Natural killer cell (primary cell): ENCODE results near the gene CUL1. TPM values are rescaled to one million over a fixed set of nuclear protein-coding genes. Genes with fewer than 3 reads are reported as not detected.

ENCODE experiments used
- ATAC-seq, 3 donors: fragments of 150-1000 bp in 2 of 3; fragments of 200-7000 bp in 1 of 3; cut with Tn5 transposase; 1 replicate in 1 of 3; 2 replicates in 2 of 3; pipeline ENCODE4 v1.10.0; 2021; ENCODE audit warnings: mild to moderate bottlenecking in 2 of 3, moderate library complexity in 2 of 3
- DNase-seq, 2 donors: peaks; one replicate each; pipeline versions ENCODE4 v3.0.0 to v3.0.0-alpha.2; 2013 to 2021; ENCODE audit warnings: mixed read lengths in 1 of 2
- H3K27ac ChIP-seq: one replicate; pipeline ENCODE4 v1.5.1; 2013; ENCODE audit warnings: mild to moderate bottlenecking, low read length
- H3K27me3 ChIP-seq: one replicate; pipeline ENCODE4 v1.6.1; 2013; ENCODE audit warnings: low read length; ENCODE audit not compliant: control insufficient read depth, insufficient read depth
- H3K36me3 ChIP-seq: one replicate; pipeline ENCODE4 v1.6.1; 2013; ENCODE audit warnings: low read length; ENCODE audit not compliant: control insufficient read depth, insufficient read depth
- H3K4me1 ChIP-seq: one replicate; pipeline ENCODE4 v1.6.1; 2013; ENCODE audit warnings: low read length; ENCODE audit not compliant: control insufficient read depth, insufficient read depth
- H3K4me3 ChIP-seq: one replicate; pipeline ENCODE4 v1.5.1; 2013; ENCODE audit warnings: low read length
- H3K9me3 ChIP-seq: one replicate; pipeline ENCODE4 v1.6.1; 2013; ENCODE audit warnings: low read length; ENCODE audit not compliant: control insufficient read depth, insufficient read depth
- H3K27ac Mint-ChIP-seq, 2 donors: one replicate each; pipeline ENCODE4 v1.8.0; 2022; ENCODE audit warnings: mild to moderate bottlenecking in 2 of 2, mixed read lengths in 2 of 2, moderate library complexity in 1 of 2
- H3K27me3 Mint-ChIP-seq, 2 donors: one replicate each; pipeline ENCODE4 v1.8.0; 2022; ENCODE audit warnings: low read depth in 2 of 2, mixed read lengths in 2 of 2
- H3K36me3 Mint-ChIP-seq: one replicate; pipeline ENCODE4 v1.8.0; 2022; ENCODE audit warnings: mixed read lengths
- H3K4me1 Mint-ChIP-seq, 2 donors: one replicate each; pipeline ENCODE4 v1.8.0; 2022; ENCODE audit warnings: mixed read lengths in 2 of 2
- H3K4me3 Mint-ChIP-seq: one replicate; pipeline ENCODE4 v1.8.0; 2022; ENCODE audit warnings: mild to moderate bottlenecking, moderate library complexity, mixed read lengths
- H3K9me3 Mint-ChIP-seq, 2 donors: one replicate each; pipeline ENCODE4 v1.8.0; 2022; ENCODE audit warnings: mixed read lengths in 2 of 2
- CTCF ChIP-seq: fragments of 200-600 bp; IDR thresholded peaks from one replicate; pipeline ENCODE4 v1.8.0; 2022; ENCODE audit warnings: antibody characterized with exemption
- WGBS: methylation state at CpG from one replicate; pipeline ENCODE4 v1.1.7; 2013; ENCODE audit warnings: missing lambda C conversion rate; ENCODE audit not compliant: insufficient coverage; 5-methylcytosine and 5-hydroxymethylcytosine counted together
- intact Hi-C: fragments of 100-400 bp; cut with micrococcal nuclease; formaldehyde crosslinking; loops from one replicate; pipeline ENCODE4 v1.14.2; 2022
- total RNA-seq, 4 donors: library from RNA; stranded (reverse); fragments of 120-200 nt in 1 of 4; gene quantifications; one replicate each; pipeline versions ENCODE4 v1.2.3 to v1.2.4, GENCODE V29; 2013 to 2022

CUL1 gene
- total RNA-seq, 3 donors from 2014 or later (not counting 1 experiment from before 2014, with no cell fraction given), result 37.4 to 45.1 (median 43.2) TPM

- no peak overlapping the region for H3K27ac Mint-ChIP-seq
- ATAC-seq, result no peak
- no peaks in the 10 kb centered on the region for H3K27me3 Mint-ChIP-seq
- Histone ChIP-seq H3K4me3 (no peak overlapping the region), H3K36me3 (peaks cover 5% of the 10 kb centered on the region), H3K27me3 (no peaks in the 10 kb centered on the region), H3K27ac (no peak overlapping the region), H3K9me3 (no peaks in the 10 kb centered on the region), H3K4me1 (no peaks in the 10 kb centered on the region)
- no peaks in the 10 kb centered on the region for H3K9me3 Mint-ChIP-seq
- no peak overlapping the region for H3K4me3 Mint-ChIP-seq
- intact Hi-C loops, result no loop called here
- peaks cover 7% of the 10 kb centered on the region for H3K36me3 Mint-ChIP-seq
- TF ChIP-seq CTCF, result no peak
- no peak for DNase-seq
- no CpG with 5 or more reads among the region's 1 CpG for WGBS
- peaks cover 2 to 3% of the 10 kb centered on the region in 2 donors for H3K4me1 Mint-ChIP-seq
Measured at GRCh38 chr7:148828965-148829364, 130.3 kb downstream of the CUL1 start.

GRCh38 chr7:148830897-148831692, 132.4 kb downstream of the CUL1 start:
- TF ChIP-seq CTCF, result no peak
- peaks cover 5% of the 10 kb centered on the region for H3K36me3 ChIP-seq
- H3K27ac ChIP-seq, result no peak overlapping the region
- H3K36me3 Mint-ChIP-seq, result peaks cover 3% of the 10 kb centered on the region
- no peaks in the 10 kb centered on the region for H3K27me3 Mint-ChIP-seq
- 100% methylated on average over 4 of the region's 5 CpGs for WGBS
- no peaks in the 10 kb centered on the region for H3K27me3 ChIP-seq
- intact Hi-C loops, result no loop called here
- peaks cover 9 to 11% of the 10 kb centered on the region in 2 donors for H3K4me1 Mint-ChIP-seq
- no peak overlapping the region for H3K4me3 ChIP-seq
- no peak overlapping the region for H3K27ac Mint-ChIP-seq
- H3K9me3 Mint-ChIP-seq, result no peaks in the 10 kb centered on the region
- H3K9me3 ChIP-seq, result no peaks in the 10 kb centered on the region
- no peaks in the 10 kb centered on the region for H3K4me1 ChIP-seq
- no peak for DNase-seq
- ATAC-seq, result no peak
- H3K4me3 Mint-ChIP-seq, result no peak overlapping the region

GRCh38 chr7:148831782-148832181, 133.1 kb downstream of the CUL1 start:
- H3K4me3 Mint-ChIP-seq, result no peak overlapping the region
- WGBS, result 98% methylated on average over 2 of the region's 2 CpGs
- Histone ChIP-seq H3K9me3 (no peaks in the 10 kb centered on the region), H3K4me1 (no peaks in the 10 kb centered on the region), H3K36me3 (peaks cover 4% of the 10 kb centered on the region), H3K4me3 (no peak overlapping the region), H3K27me3 (no peaks in the 10 kb centered on the region), H3K27ac (no peak overlapping the region)
- ATAC-seq (no peak), DNase-seq (no peak)
- TF ChIP-seq CTCF, result no peak
- no peaks in the 10 kb centered on the region for H3K36me3 Mint-ChIP-seq
- H3K9me3 Mint-ChIP-seq, result no peaks in the 10 kb centered on the region
- peaks cover 9 to 17% of the 10 kb centered on the region in 2 donors for H3K4me1 Mint-ChIP-seq
- no peaks in the 10 kb centered on the region for H3K27me3 Mint-ChIP-seq
- H3K27ac Mint-ChIP-seq, result no peak overlapping the region
- intact Hi-C loops, result no loop called here

GRCh38 chr7:148834605-148835004, 135.9 kb downstream of the CUL1 start:
- no peak overlapping the region for H3K4me3 ChIP-seq
- intact Hi-C loops, result no loop called here
- DNase-seq, result no peak
- TF ChIP-seq CTCF, result no peak
- no peak overlapping the region for H3K4me3 Mint-ChIP-seq
- no peak overlapping the region for H3K27ac Mint-ChIP-seq
- H3K36me3 Mint-ChIP-seq, result no peaks in the 10 kb centered on the region
- peaks cover 31 to 42% of the 10 kb centered on the region in 2 donors for H3K4me1 Mint-ChIP-seq
- peaks cover 10% of the 10 kb centered on the region for H3K4me1 ChIP-seq
- no peak for ATAC-seq
- no peak overlapping the region for H3K27ac ChIP-seq
- 60% methylated on average over 1 of the region's 2 CpGs for WGBS
- no peaks in the 10 kb centered on the region for H3K27me3 ChIP-seq
- H3K27me3 Mint-ChIP-seq, result no peaks in the 10 kb centered on the region
- no peaks in the 10 kb centered on the region for H3K9me3 ChIP-seq
- peaks cover 0 to 4% of the 10 kb centered on the region in 2 donors for H3K9me3 Mint-ChIP-seq
- H3K36me3 ChIP-seq, result no peaks in the 10 kb centered on the region
